Measurements from ENCODE around the gene CASR.
"Not testable (repeated sequence)": the region's sequence is repeated elsewhere in the genome, so short reads cannot be mapped to it uniquely, and the experiment has no call there.

CASR gene, protein sequence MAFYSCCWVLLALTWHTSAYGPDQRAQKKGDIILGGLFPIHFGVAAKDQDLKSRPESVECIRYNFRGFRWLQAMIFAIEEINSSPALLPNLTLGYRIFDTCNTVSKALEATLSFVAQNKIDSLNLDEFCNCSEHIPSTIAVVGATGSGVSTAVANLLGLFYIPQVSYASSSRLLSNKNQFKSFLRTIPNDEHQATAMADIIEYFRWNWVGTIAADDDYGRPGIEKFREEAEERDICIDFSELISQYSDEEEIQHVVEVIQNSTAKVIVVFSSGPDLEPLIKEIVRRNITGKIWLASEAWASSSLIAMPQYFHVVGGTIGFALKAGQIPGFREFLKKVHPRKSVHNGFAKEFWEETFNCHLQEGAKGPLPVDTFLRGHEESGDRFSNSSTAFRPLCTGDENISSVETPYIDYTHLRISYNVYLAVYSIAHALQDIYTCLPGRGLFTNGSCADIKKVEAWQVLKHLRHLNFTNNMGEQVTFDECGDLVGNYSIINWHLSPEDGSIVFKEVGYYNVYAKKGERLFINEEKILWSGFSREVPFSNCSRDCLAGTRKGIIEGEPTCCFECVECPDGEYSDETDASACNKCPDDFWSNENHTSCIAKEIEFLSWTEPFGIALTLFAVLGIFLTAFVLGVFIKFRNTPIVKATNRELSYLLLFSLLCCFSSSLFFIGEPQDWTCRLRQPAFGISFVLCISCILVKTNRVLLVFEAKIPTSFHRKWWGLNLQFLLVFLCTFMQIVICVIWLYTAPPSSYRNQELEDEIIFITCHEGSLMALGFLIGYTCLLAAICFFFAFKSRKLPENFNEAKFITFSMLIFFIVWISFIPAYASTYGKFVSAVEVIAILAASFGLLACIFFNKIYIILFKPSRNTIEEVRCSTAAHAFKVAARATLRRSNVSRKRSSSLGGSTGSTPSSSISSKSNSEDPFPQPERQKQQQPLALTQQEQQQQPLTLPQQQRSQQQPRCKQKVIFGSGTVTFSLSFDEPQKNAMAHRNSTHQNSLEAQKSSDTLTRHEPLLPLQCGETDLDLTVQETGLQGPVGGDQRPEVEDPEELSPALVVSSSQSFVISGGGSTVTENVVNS

DNA sequence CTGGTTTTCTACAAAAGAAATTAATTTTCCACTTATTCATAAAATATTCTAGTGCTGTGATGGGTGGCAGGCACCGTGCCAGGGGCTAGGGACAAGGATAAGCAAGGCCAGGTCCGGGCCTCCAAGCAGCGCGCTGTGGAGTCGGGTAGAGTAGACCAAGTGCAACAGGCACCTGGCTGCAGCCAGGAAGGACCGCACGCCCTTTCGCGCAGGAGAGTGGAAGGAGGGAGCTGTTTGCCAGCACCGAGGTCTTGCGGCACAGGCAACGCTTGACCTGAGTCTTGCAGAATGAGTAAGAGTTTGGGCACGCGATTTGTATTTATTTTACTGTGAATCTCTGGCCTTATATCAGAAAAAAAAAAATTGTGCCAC is at the start of gene CASR:
TSS of gene CASR (plus strand) at position 148 of the 372 bp plus-strand sequence. CDS start 70,522 bp downstream, outside the sequence.
- no peak for DNase-seq (ENCODE audit: low read depth in 1 of 2, low spot score in 1 of 2)

DNA sequence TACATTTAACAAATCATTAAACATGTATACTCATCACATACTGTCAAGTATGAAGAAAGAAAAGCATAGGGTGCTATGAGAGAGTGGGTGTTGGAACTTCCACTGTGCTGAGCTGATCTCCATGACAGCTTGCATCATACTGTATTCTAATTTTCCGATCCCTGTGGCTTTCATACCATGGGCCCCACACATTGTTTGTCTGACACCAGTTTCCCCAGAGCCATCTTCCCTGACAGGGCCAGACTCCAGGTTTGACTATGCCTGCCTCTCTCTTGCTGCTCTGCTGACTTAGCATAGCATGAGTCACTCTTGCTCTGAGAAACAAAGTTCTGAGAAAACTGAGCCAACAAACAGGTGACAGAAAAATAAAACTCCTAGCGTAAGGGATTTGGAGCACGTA is 37.0 kb upstream of the CASR start:
- peak; percentile 9 to 61 for DNase-seq (ENCODE audit: low read depth in 1 of 2, low spot score in 1 of 2)

DNA sequence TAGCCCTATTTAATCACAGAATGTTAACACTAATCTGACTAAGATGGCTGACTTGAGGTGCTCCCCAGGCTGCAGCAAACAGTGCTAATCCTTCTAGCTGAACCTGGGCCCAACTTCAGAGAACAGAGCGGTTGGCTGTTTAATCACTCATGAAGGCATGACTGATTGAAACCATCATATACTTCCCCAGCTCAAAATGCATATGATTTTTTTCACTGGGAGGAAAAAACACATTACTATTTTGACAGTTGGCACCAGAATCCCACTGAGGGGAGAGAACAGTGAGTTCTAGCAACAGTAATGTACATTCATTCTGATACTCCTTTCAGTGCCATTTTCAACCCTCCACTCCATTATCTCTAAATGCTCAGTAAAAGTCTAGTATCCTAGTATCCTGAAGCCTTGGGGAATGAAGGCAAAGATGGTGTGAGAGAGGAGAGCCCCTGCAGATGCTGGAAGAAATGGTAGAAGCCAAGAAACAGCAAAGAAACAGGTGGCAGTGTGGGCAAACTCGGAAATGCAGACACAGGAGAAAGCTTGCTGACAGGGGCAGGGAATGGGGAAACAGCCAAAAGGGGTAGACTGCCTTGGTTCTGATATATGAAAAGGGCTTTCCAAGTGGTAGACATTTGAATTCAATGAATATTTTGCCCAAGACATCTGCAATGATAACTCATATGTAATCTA is 34.4 kb upstream of the CASR start:
- DNase-seq (ENCODE audit: low read depth in 1 of 2, low spot score in 1 of 2), result no peak

GRCh38 chr3:122151480-122151879 is 32.0 kb upstream of the CASR start:
- no peak for DNase-seq (ENCODE audit: low read depth in 1 of 2, low spot score in 1 of 2)

DNA sequence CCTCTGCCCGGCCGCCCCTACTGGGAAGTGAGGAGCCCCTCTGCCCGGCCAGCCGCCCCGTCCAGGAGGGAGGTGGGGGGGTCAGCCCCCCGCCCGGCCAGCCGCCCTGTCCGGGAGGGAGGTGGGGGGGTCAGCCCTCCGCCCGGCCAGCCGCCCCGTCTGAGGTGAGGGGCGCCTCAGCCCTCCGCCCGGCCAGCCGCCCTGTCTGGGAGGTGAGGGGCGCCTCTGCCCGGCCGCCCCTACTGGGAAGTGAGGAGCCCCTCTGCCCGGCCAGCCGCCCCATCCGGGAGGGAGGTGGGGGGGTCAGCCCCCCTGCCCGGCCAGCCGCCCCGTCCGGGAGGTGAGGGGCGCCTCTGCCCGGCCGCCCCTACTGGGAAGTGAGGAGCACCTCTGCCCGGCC is 18.5 kb upstream of the CASR start:
- DNase-seq (ENCODE audit: low read depth in 1 of 2, low spot score in 1 of 2), result not testable (repeated sequence)

GRCh38 chr3:122167630-122168029 is 15.8 kb upstream of the CASR start:
- DNase-seq (ENCODE audit: low read depth in 1 of 2, low spot score in 1 of 2), result no peak

GRCh38 chr3:122168044-122168443 is 15.4 kb upstream of the CASR start:
- DNase-seq (ENCODE audit: low read depth in 1 of 2, low spot score in 1 of 2), result no peak

- no peak for DNase-seq (ENCODE audit: low read depth in 1 of 2, low spot score in 1 of 2)
Observed at GRCh38 chr3:122169911-122170310, 13.6 kb upstream of the CASR start.

GRCh38 chr3:122171361-122171760 is 12.1 kb upstream of the CASR start:
- not testable (repeated sequence) for DNase-seq (ENCODE audit: low read depth in 1 of 2, low spot score in 1 of 2)

GRCh38 chr3:122178711-122179110 is 4.8 kb upstream of the CASR start:
- no peak for DNase-seq (ENCODE audit: low read depth in 1 of 2, low spot score in 1 of 2)

GRCh38 chr3:122183893-122184590 is 574 bp downstream of the CASR start:
- no peak for DNase-seq (ENCODE audit: low read depth in 1 of 2, low spot score in 1 of 2)

- DNase-seq (ENCODE audit: low read depth in 1 of 2, low spot score in 1 of 2), result no peak
Observed at GRCh38 chr3:122184591-122184929, 1.1 kb downstream of the CASR start.

GRCh38 chr3:122186372-122186771 is 2.9 kb downstream of the CASR start:
- no peak for DNase-seq (ENCODE audit: low read depth in 1 of 2, low spot score in 1 of 2)

DNA sequence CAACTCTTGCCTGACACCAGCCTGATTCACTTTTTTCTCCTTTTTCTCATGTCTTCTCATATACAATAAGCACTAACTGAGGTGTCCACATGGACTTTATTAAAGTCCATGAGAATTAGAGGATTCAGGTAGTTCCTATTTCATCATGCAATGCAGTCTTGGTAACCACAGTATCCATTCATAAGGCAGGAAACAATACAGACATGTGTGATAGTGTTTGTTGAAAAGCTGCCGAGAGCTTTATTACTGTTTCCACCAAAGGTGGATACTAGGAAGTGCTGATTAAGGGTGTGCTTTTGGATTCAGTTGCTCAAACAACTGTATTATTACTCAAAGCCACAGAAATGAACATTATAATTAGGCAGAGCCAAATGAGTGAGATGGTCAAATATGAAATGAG is 5.3 kb downstream of the CASR start:
- DNase-seq (ENCODE audit: low read depth in 1 of 2, low spot score in 1 of 2), result no peak

GRCh38 chr3:122189357-122189756 is 5.9 kb downstream of the CASR start:
- DNase-seq (ENCODE audit: low read depth in 1 of 2, low spot score in 1 of 2), result no peak

GRCh38 chr3:122190525-122190924 is 7.1 kb downstream of the CASR start:
- no peak for DNase-seq (ENCODE audit: low read depth in 1 of 2, low spot score in 1 of 2)

- no peak for DNase-seq (ENCODE audit: low read depth in 1 of 2, low spot score in 1 of 2)
Observed at GRCh38 chr3:122198966-122199365, 15.5 kb downstream of the CASR start.

GRCh38 chr3:122199552-122199951 is 16.1 kb downstream of the CASR start:
- no peak for DNase-seq (ENCODE audit: low read depth in 1 of 2, low spot score in 1 of 2)

GRCh38 chr3:122200661-122201060 is 17.2 kb downstream of the CASR start:
- DNase-seq (ENCODE audit: low read depth in 1 of 2, low spot score in 1 of 2), result no peak

DNA sequence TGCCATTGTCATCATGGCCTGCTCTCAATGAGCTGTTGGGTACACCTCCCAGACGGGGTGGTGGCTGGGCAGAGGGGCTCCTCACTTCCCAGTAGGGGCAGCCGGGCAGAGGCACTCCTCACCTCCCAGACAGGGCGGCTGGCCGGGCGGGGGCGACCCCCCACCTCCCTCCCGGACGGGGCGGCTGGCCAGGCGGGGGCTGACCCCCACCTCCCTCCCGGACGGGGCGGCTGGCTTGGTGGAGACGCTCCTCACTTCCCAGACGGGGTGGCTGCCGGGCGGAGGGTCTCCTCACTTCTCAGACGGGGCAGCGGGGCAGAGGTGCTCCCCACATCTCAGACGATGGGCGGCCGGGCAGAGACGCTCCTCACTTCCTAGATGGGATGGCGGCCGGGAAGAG is 18.0 kb downstream of the CASR start:
- not testable (repeated sequence) for DNase-seq (ENCODE audit: low read depth in 1 of 2, low spot score in 1 of 2)

DNA sequence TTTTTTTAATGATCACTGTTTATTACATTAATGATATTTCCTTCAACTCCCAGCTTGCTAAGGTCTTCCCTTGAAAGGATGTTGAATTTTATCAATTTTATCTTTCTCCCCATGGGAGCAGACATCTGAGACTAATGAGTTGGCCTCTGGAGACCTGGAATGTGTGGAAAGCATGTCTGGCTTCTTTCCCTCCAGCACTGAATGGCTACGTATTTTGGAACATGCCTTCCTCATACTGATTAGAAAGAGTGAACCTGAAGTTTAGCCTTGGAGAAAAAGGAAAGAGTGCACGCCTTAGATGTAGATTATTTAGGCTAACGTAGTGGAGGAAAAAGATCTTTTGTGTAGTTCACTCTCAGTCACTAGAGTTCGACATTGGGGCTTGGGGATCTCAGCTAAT is 25.1 kb downstream of the CASR start:
- DNase-seq (ENCODE audit: low read depth in 1 of 2, low spot score in 1 of 2), result no peak
